ENCODE data around the gene FNBP1. TPM values are rescaled to one million over a fixed set of nuclear protein-coding genes. Genes with fewer than 3 reads are reported as not detected.

Gene FNBP1
- total RNA-seq, 1 donor from 2014 or later: 66.4 TPM

- no peak for DNase-seq (ENCODE audit: low spot score)
Measured at GRCh38 chr9:129858167-129858962, 184.6 kb downstream of the FNBP1 start.

GRCh38 chr9:129857207-129857606 lies 185.8 kb downstream of the FNBP1 start:
- no peak for DNase-seq (ENCODE audit: low spot score)

GRCh38 chr9:129854588-129855110 lies 188.3 kb downstream of the FNBP1 start:
- no peak for DNase-seq (ENCODE audit: low spot score)

- no peak for DNase-seq (ENCODE audit: low spot score)
Measured at GRCh38 chr9:129853614-129854013, 189.4 kb downstream of the FNBP1 start.

GRCh38 chr9:129852579-129852978 lies 190.4 kb downstream of the FNBP1 start:
- no peak for DNase-seq (ENCODE audit: low spot score)

- no peak for DNase-seq (ENCODE audit: low spot score)
Measured at GRCh38 chr9:129851821-129852220, 191.2 kb downstream of the FNBP1 start.

- no peak for DNase-seq (ENCODE audit: low spot score)
Measured at GRCh38 chr9:129850821-129851550, 192.0 kb downstream of the FNBP1 start.

GRCh38 chr9:129849901-129850300 lies 193.1 kb downstream of the FNBP1 start:
- no peak for DNase-seq (ENCODE audit: low spot score)

- no peak for DNase-seq (ENCODE audit: low spot score)
Measured at GRCh38 chr9:129848712-129849441, 194.1 kb downstream of the FNBP1 start.

- no peak for DNase-seq (ENCODE audit: low spot score)
Measured at GRCh38 chr9:129845373-129845772, 197.6 kb downstream of the FNBP1 start.

- no peak for DNase-seq (ENCODE audit: low spot score)
Measured at GRCh38 chr9:129841071-129841470, 201.9 kb downstream of the FNBP1 start.

GRCh38 chr9:129840034-129840433 lies 203.0 kb downstream of the FNBP1 start:
- no peak for DNase-seq (ENCODE audit: low spot score)

- no peak for DNase-seq (ENCODE audit: low spot score)
Measured at GRCh38 chr9:129839324-129840023, 203.5 kb downstream of the FNBP1 start.

GRCh38 chr9:129838707-129839259 lies 204.2 kb downstream of the FNBP1 start:
- no peak for DNase-seq (ENCODE audit: low spot score)

Other genes with a start within 250 kb of the FNBP1 start
- gene TOR1B, start 240.0 kb downstream of the FNBP1 start, total RNA-seq: 28.1 TPM
- 35.9 TPM for gene TOR1A, start 219.1 kb downstream of the FNBP1 start, total RNA-seq
- 53.6 TPM for gene C9orf78, start 207.9 kb downstream of the FNBP1 start, total RNA-seq
- gene USP20, start 207.7 kb downstream of the FNBP1 start, total RNA-seq: 41.0 TPM
- gene GPR107, start 10.7 kb upstream of the FNBP1 start, total RNA-seq: 39.6 TPM
- 50.3 TPM for gene NCS1, start 129.2 kb upstream of the FNBP1 start, total RNA-seq
- 1.8 TPM for gene HMCN2, start 222.6 kb upstream of the FNBP1 start, total RNA-seq